Effector memory CD4-positive, alpha-beta T cell (primary cell): ENCODE data around the gene POLR3A.

Source experiments
- DNase-seq, 3 donors: peaks; one replicate each; pipeline ENCODE4 v3.0.0-alpha.2; 2020
- H3K27ac ChIP-seq: 2 replicates; pipeline ENCODE4 v1.7.0; 2013; ENCODE audit warnings: mild to moderate bottlenecking, low read length, moderate library complexity; ENCODE audit not compliant: insufficient read depth, poor library complexity, severe bottlenecking
- H3K27me3 ChIP-seq: replicated peaks from 2 replicates; pipeline ENCODE4 v1.7.0; 2013; ENCODE audit warnings: mild to moderate bottlenecking, low read length; ENCODE audit not compliant: insufficient read depth, control insufficient read depth, poor library complexity, severe bottlenecking
- H3K36me3 ChIP-seq: 2 replicates; pipeline ENCODE4 v1.7.0; 2013; ENCODE audit warnings: mild to moderate bottlenecking, low read length, moderate library complexity; ENCODE audit not compliant: control insufficient read depth, insufficient read depth
- H3K4me1 ChIP-seq: 2 replicates; pipeline ENCODE4 v1.7.0; 2013; ENCODE audit warnings: low read length, mild to moderate bottlenecking; ENCODE audit not compliant: control insufficient read depth, insufficient read depth, poor library complexity, severe bottlenecking
- H3K4me3 ChIP-seq: 2 replicates; pipeline ENCODE4 v1.7.0; 2013; ENCODE audit warnings: low read length, low read depth, mild to moderate bottlenecking; ENCODE audit not compliant: insufficient read depth, poor library complexity, severe bottlenecking
- H3K9me3 ChIP-seq: 2 replicates; pipeline ENCODE4 v1.7.0; 2013; ENCODE audit warnings: mild to moderate bottlenecking, low read length, moderate library complexity; ENCODE audit not compliant: control insufficient read depth

POLR3A gene

DNA sequence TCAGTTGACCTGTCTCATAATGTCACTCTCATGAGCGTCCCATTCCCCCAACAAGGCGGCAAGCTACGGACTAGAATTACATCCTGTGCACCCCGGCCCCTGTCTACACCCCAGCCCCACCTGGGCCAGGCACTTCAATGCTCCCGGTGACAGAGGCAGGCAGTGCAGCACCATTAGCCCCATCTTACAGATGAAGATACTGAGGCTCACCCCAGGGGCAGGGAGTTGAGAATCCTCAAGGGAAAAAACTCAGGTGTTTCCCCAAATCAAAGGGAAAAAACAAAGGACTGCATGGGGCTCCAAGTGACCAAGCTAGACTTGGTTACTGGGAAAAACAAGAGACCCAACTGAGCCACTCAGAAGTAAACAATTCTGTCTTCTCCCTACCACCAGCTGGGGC lies 107.3 kb downstream of the POLR3A start:
- H3K9me3 ChIP-seq: no peaks in the 10 kb centered on the region
- DNase-seq: no peak
- no peaks in the 10 kb centered on the region for H3K36me3 ChIP-seq
- H3K27ac ChIP-seq: no peak overlapping the region
- peaks cover 4% of the 10 kb centered on the region for H3K27me3 ChIP-seq
- no peak overlapping the region for H3K4me3 ChIP-seq
- no peaks in the 10 kb centered on the region for H3K4me1 ChIP-seq

DNA sequence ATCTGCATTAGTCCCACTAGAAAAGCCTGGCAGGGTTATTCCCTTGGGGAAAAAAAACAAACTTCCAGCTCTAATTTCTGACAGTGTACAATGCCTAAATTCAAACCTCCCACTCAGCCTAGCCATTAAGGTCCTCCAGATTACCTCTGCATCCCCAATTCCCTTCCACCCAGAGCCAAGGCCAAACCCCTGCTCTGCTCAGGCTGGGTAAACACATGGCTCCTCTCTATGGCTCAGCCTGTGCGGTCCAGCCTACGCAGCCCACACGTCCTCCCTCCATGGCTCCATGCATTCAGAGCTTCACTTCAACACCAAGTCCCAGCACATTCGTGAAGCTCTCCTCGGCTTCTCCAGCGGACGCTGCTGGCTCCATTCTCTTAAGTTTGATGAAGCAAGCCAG lies 107.9 kb downstream of the POLR3A start:
- Histone ChIP-seq H3K9me3 (no peaks in the 10 kb centered on the region), H3K4me3 (no peak overlapping the region), H3K27ac (no peak overlapping the region), H3K36me3 (no peaks in the 10 kb centered on the region), H3K4me1 (no peaks in the 10 kb centered on the region), H3K27me3 (peaks cover 4% of the 10 kb centered on the region)
- DNase-seq: no peak

DNA sequence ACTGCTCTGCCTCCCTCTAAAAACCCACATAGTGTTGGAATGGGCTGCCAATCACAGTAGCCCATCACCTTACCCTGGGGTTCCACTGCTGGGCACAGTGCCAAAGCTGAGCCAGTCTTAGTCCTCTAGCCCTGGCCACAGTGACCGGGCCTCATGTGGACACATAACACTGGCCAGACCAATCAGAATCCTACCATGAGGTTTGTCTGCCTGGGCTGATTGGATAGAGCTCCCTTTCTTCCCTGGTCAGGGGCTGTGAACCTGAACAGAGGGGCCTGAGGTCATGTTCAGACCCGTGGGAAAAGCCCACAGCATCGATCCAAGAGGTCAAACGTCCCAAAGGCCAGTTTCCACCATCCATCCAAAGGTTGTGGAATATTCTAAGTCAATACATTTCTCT lies 108.8 kb downstream of the POLR3A start:
- Histone ChIP-seq H3K4me3 (no peak overlapping the region), H3K4me1 (no peaks in the 10 kb centered on the region), H3K9me3 (no peaks in the 10 kb centered on the region), H3K27me3 (no peaks in the 10 kb centered on the region), H3K27ac (no peak overlapping the region), H3K36me3 (no peaks in the 10 kb centered on the region)
- no peak for DNase-seq

DNA sequence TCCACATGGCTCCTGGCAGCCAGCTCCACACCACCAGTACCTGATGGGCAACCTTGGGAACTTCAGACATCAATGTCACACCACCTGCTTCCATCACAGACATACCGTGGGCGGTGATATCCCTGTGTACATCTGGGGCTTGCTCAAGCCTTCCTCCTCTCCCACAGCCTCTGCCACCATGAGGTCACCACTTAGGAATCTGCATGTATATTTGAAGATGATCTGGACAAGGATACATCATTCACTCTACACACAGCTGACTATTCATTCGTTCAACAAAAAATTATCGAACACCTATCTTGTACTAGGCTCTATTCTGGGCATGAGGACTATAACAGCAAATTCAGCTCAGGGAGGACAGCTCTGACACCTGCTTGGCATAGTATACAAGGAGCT lies 109.6 kb downstream of the POLR3A start:
- Histone ChIP-seq H3K36me3 (no peaks in the 10 kb centered on the region), H3K27ac (no peak overlapping the region), H3K4me1 (no peaks in the 10 kb centered on the region), H3K4me3 (no peak overlapping the region), H3K27me3 (no peaks in the 10 kb centered on the region), H3K9me3 (no peaks in the 10 kb centered on the region)
- DNase-seq: no peak
